Measurements from ENCODE around the gene TRA2A. TPM values are rescaled to one million over a fixed set of nuclear protein-coding genes. Genes with fewer than 3 reads are reported as not detected.
A peak's percentile ranks its signal among the peaks of the same experiment; 100 is the strongest.

The TRA2A gene
- total and polyA plus RNA-seq, 9 of the 15 experiments (the other 6 are each of a cell fraction or from before 2014, with no cell fraction given), result 22.7 to 210 (median 73.9) TPM

- CTCF ChIA-PET (ENCODE audit: low intra/inter-chr PET ratio), result no interaction called here
- Histone ChIP-seq H3K27ac (ENCODE audit: extremely low read depth, low read depth, low read length) (peak overlapping the region; percentile 96), H3K9ac (ENCODE audit: insufficient read depth in 1 of 2, low read depth in 2 of 2, low read length in 2 of 2) (peak overlapping the region; percentile 98 to 99), H3K9me1 (ENCODE audit: control insufficient read depth, insufficient read depth, low read length) (no peaks in the 10 kb centered on the region), H3K36me3 (ENCODE audit: control insufficient read depth, insufficient read depth, low read length) (peaks cover 12% of the 10 kb centered on the region; the same call in 2 of the 3 replicates), H2AFZ (ENCODE audit: low read depth, low read length) (peak overlapping the region; percentile 96), H3K79me2 (ENCODE audit: control insufficient read depth, insufficient read depth, low read length) (peaks cover 46% of the 10 kb centered on the region), H3K4me2 (ENCODE audit: insufficient read depth, low read length) (peak overlapping the region; percentile 91), H3K4me1 (replicated peaks in 1 of 2; ENCODE audit: control insufficient read depth in 2 of 2, insufficient read depth in 2 of 2, low read length in 2 of 2) (peaks cover 9 to 15% of the 10 kb centered on the region in 2 experiments; a peak in 4 of 5 replicates), H4K20me1 (replicated peaks; ENCODE audit: control insufficient read depth, insufficient read depth, low read length) (peaks cover 35% of the 10 kb centered on the region), H3K9me3 (replicated peaks; ENCODE audit: control insufficient read depth, insufficient read depth, low read depth, low read length) (no peaks in the 10 kb centered on the region), H3K27me3 (ENCODE audit: control insufficient read depth in 2 of 2, insufficient read depth in 2 of 2, low read length in 2 of 2) (no peaks in the 10 kb centered on the region), H3K4me3 (peak overlapping the region; percentile 78; the same call in 1 of the 2 replicates)
- ATAC-seq, result no peak
- BruUV-seq (replicated peaks), result no TSS peak
- no peak for DNase-seq (ENCODE audit: extremely low read depth in 1 of 4, low spot score in 3 of 4)
- POLR2A ChIA-PET, result interaction anchor here (0.6 to 1.4 kb wide), 3 partner anchors 14 to 58 kb away, joined by 3 read pairs; no protein-coding TSS in a partner anchor
- intact Hi-C loops (cut with micrococcal nuclease), result loop anchor here (1.0 to 5.0 kb wide), 2 partner anchors 62 to 185 kb away; partner anchors contain the start of gene IGF2BP3
- in situ Hi-C loops (cut with MboI), result no loop called here
- no peak for FAIRE-seq
- 71% methylated on average over 22 of the region's 23 CpGs for WGBS (ENCODE audit: insufficient coverage, low coverage, missing lambda C conversion rate)
- TF ChIP-seq NEUROD1 (IDR thresholded peaks at IDR 0.05; ENCODE audit: borderline replicate concordance, low read depth, low read length, partially characterized antibody) (no peak), VEZF1 (CRISPR knock-in tag; IDR thresholded peaks at IDR 0.05) (no peak), THAP7 (CRISPR knock-in tag; IDR thresholded peaks at IDR 0.05) (no peak), HDAC3 (IDR thresholded peaks at IDR 0.05; ENCODE audit: borderline replicate concordance, partially characterized antibody) (no peak), ETV5 (CRISPR knock-in tag; IDR thresholded peaks at IDR 0.05; ENCODE audit: low read depth) (no peak), HDAC1 (IDR thresholded peaks at IDR 0.05) (0 out of 4 replicates have a peak, but pooled peaks of 1 of the 2 experiments have one; percentile 16), ZBTB33 (CRISPR knock-in tag; IDR thresholded peaks at IDR 0.05) (0 out of 2 replicates have a peak, but pooled peaks have one; percentile 52), E2F6 (IDR thresholded peaks at IDR 0.05; ENCODE audit: borderline replicate concordance in 1 of 2, extremely low read depth in 1 of 2, insufficient read depth in 1 of 2, insufficient read length in 1 of 2, low read depth in 1 of 2, low read length in 1 of 2, poor library complexity in 1 of 2, severe bottlenecking in 1 of 2) (no peak), HDAC2 (IDR thresholded peaks at IDR 0.05) (0 out of 2 replicates have a peak, but pooled peaks have one; percentile 22), ADNP (tag; IDR thresholded peaks at IDR 0.05) (peak; percentile 73), ZNF511 (CRISPR knock-in tag; IDR thresholded peaks at IDR 0.05) (no peak), PML (IDR thresholded peaks at IDR 0.05; ENCODE audit: low read length) (no peak)
These were observed 883 bp upstream of the TRA2A start for GRCh38 chr7:23532490-23533237.

Data from K562 (cell line).